ENCODE measurements around the gene FRAS1.
"Not testable (repeated sequence)": the region's sequence is repeated elsewhere in the genome, so short reads cannot be mapped to it uniquely, and the experiment has no call there.

Gene FRAS1

DNA sequence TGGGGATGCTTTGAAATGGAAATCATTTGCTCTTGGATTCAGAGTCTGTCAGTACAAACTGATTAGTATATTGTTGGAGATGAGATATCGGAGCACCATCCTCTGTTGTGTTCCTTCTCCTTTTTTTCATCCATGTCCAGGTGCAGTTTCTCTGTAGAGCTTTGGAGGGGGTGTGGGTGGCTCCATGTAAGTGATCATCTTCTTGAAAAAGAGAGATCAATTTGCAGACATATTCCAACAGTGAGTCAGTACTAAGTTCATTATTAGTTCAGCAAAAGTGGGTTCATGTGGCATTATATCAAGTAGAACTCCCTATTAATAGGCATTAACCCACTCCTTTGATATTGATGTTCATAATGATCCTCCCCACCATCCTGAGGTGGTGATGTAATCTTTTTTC lies 18.9 kb downstream of the FRAS1 start:
- no peaks in the 10 kb centered on the region for H3K4me1 ChIP-seq (ENCODE audit: control insufficient read depth, insufficient read depth, low read length)
- no peaks in the 10 kb centered on the region for H3K9me3 ChIP-seq (ENCODE audit: control insufficient read depth in 2 of 2, low read length in 2 of 2)
- H3K36me3 ChIP-seq (ENCODE audit: control insufficient read depth in 2 of 2, insufficient read depth in 2 of 2, low read length in 2 of 2) = no peaks in the 10 kb centered on the region
- no peak overlapping the region for H3K9ac ChIP-seq (ENCODE audit: low read length in 2 of 2)
- H3K27me3 ChIP-seq (ENCODE audit: control insufficient read depth in 1 of 2, insufficient read depth in 2 of 2, low read length in 2 of 2) = no peaks in the 10 kb centered on the region
- no peak overlapping the region for H3K4me3 ChIP-seq (ENCODE audit: low read length in 2 of 2)
- H3K27ac ChIP-seq (ENCODE audit: low read length) = no peak overlapping the region

DNA sequence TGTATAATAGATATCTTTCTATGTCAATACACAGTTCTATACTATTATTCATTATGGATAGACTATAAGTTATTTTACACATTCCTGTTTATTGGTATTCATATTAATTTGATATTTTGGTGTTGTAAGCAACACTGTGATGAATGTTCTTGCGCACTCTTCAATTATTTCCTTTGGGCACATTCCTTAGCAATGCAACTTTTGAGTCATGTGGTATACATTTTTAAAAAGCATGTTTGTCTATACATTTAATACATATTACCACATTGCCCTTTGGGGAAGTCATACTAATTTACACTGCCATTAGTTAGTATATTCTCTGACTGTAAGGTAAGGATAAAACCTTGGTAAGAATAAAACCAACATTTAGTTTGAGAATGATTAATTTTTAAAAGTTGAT lies 21.0 kb downstream of the FRAS1 start:
- no peaks in the 10 kb centered on the region for H3K27me3 ChIP-seq (ENCODE audit: control insufficient read depth in 1 of 2, insufficient read depth in 2 of 2, low read length in 2 of 2)
- H3K9me3 ChIP-seq (ENCODE audit: control insufficient read depth in 2 of 2, low read length in 2 of 2) = no peaks in the 10 kb centered on the region
- H3K9ac ChIP-seq (ENCODE audit: low read length in 2 of 2) = no peak overlapping the region
- H3K36me3 ChIP-seq (ENCODE audit: control insufficient read depth in 2 of 2, insufficient read depth in 2 of 2, low read length in 2 of 2) = no peaks in the 10 kb centered on the region
- H3K4me1 ChIP-seq (ENCODE audit: control insufficient read depth, insufficient read depth, low read length) = no peaks in the 10 kb centered on the region
- no peak overlapping the region for H3K4me3 ChIP-seq (ENCODE audit: low read length in 2 of 2)
- H3K27ac ChIP-seq (ENCODE audit: low read length) = no peak overlapping the region

DNA sequence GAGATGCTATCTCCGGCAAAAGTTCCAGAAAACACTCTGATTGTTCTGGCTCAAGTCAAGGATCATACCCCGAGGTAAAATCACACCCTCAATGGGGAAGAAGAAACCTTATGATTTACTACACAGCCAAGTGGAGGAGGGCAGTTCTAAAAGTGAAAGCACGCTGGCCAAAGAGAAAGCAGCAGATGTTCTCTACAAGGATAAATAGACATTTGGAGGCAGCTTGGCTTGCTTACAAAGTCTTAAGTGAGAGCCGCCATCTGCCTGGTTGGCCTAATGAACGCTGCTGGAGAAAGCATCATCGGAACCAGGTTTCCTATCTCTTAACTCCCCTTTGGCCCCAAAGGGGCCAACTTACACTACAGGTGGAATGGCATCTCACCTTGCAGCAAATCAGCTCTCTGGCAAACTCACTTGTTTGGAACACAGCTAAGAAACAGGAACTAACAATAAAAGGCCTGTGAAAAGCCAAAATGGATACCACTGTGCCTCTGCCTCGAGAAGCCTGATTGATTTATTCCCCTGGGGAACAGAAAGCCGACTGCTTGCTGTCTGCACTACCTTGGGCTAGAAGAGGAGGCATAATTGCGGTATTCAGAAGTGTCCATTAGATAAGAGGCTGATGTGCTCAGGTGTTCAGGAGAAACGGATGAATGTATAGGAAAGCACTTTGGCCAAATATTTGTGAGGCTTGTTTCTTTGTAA lies 22.8 kb downstream of the FRAS1 start:
- Histone ChIP-seq H3K9me3 (ENCODE audit: control insufficient read depth in 2 of 2, low read length in 2 of 2) (no peaks in the 10 kb centered on the region), H3K27ac (ENCODE audit: low read length) (no peak overlapping the region), H3K9ac (ENCODE audit: low read length in 2 of 2) (no peak overlapping the region), H3K4me1 (ENCODE audit: control insufficient read depth, insufficient read depth, low read length) (no peaks in the 10 kb centered on the region), H3K36me3 (ENCODE audit: control insufficient read depth in 2 of 2, insufficient read depth in 2 of 2, low read length in 2 of 2) (no peaks in the 10 kb centered on the region), H3K27me3 (ENCODE audit: control insufficient read depth in 1 of 2, insufficient read depth in 2 of 2, low read length in 2 of 2) (no peaks in the 10 kb centered on the region), H3K4me3 (ENCODE audit: low read length in 2 of 2) (no peak overlapping the region)

DNA sequence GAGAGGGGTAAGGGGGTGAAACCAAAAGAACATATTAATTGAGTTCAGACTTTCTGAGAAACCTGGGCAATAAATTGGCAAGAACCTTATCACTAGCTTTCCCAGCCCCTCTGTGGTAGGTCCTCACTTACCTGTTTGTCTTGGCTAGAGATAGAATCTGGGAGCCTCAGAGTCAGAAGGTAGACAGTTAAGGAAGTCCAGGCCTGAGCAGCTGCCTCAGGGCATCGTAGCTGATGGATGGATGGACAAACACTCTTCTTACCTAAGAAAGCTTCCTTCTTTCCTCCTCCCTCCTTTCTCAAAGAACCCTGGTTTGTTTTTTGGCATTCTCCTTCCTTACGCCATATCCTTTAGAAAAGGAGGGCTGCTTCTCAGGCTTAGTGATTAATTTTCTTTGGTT lies 24.4 kb downstream of the FRAS1 start:
- no peaks in the 10 kb centered on the region for H3K4me1 ChIP-seq (ENCODE audit: control insufficient read depth, insufficient read depth, low read length)
- H3K4me3 ChIP-seq (ENCODE audit: low read length in 2 of 2) = no peak overlapping the region
- H3K27ac ChIP-seq (ENCODE audit: low read length) = no peak overlapping the region
- H3K9me3 ChIP-seq (ENCODE audit: control insufficient read depth in 2 of 2, low read length in 2 of 2) = no peaks in the 10 kb centered on the region
- no peak overlapping the region for H3K9ac ChIP-seq (ENCODE audit: low read length in 2 of 2)
- H3K27me3 ChIP-seq (ENCODE audit: control insufficient read depth in 1 of 2, insufficient read depth in 2 of 2, low read length in 2 of 2) = no peaks in the 10 kb centered on the region
- H3K36me3 ChIP-seq (ENCODE audit: control insufficient read depth in 2 of 2, insufficient read depth in 2 of 2, low read length in 2 of 2) = no peaks in the 10 kb centered on the region

DNA sequence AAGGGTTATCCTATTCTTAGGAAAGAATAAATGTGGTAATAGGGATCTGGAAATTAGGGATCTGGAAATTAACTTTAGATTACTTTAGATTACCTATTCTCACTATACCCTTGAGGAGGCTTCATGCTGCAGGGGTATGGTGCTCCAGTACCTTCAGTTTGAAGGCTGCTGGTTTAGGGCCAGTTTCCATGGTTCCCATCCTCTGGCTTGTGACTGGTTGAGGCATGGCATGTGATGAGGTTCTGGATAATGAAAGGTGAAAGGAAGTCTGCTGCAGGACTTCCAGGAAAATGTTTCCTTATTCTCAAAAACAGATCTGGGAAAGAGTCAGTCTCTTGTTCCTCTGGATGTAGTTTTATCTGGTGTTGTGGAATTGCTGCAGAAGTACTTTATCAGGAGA lies 25.9 kb downstream of the FRAS1 start:
- H3K9me3 ChIP-seq (ENCODE audit: control insufficient read depth in 2 of 2, low read length in 2 of 2) = no peaks in the 10 kb centered on the region
- H3K4me1 ChIP-seq (ENCODE audit: control insufficient read depth, insufficient read depth, low read length) = no peaks in the 10 kb centered on the region
- H3K27ac ChIP-seq (ENCODE audit: low read length) = no peak overlapping the region
- H3K9ac ChIP-seq (ENCODE audit: low read length in 2 of 2) = no peak overlapping the region
- no peaks in the 10 kb centered on the region for H3K36me3 ChIP-seq (ENCODE audit: control insufficient read depth in 2 of 2, insufficient read depth in 2 of 2, low read length in 2 of 2)
- no peaks in the 10 kb centered on the region for H3K27me3 ChIP-seq (ENCODE audit: control insufficient read depth in 1 of 2, insufficient read depth in 2 of 2, low read length in 2 of 2)
- no peak overlapping the region for H3K4me3 ChIP-seq (ENCODE audit: low read length in 2 of 2)

DNA sequence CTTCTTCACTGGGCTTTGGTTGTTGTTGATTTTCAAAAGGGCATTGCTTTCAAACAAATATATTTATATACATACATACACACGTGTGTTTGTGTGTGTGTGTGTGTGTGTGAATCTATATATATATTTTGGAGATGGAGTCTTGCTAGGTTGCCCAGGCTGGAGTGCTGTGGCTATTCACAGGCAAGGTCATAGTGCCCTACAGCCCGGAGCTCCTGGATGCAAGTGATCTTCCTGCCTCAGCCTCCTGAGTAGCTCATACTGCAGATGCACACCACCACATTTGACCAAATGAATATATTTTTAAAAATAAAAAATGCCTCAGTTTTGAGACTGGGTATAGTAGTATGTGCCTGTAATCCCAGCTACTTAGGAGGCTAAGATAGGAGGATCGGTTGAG lies 34.4 kb downstream of the FRAS1 start:
- Histone ChIP-seq H3K9ac (ENCODE audit: low read length in 2 of 2) (no peak overlapping the region), H3K36me3 (ENCODE audit: control insufficient read depth in 2 of 2, insufficient read depth in 2 of 2, low read length in 2 of 2) (no peaks in the 10 kb centered on the region), H3K4me3 (ENCODE audit: low read length in 2 of 2) (no peak overlapping the region), H3K9me3 (ENCODE audit: control insufficient read depth in 2 of 2, low read length in 2 of 2) (no peaks in the 10 kb centered on the region), H3K4me1 (ENCODE audit: control insufficient read depth, insufficient read depth, low read length) (no peaks in the 10 kb centered on the region), H3K27me3 (ENCODE audit: control insufficient read depth in 1 of 2, insufficient read depth in 2 of 2, low read length in 2 of 2) (no peaks in the 10 kb centered on the region), H3K27ac (ENCODE audit: low read length) (no peak overlapping the region)

DNA sequence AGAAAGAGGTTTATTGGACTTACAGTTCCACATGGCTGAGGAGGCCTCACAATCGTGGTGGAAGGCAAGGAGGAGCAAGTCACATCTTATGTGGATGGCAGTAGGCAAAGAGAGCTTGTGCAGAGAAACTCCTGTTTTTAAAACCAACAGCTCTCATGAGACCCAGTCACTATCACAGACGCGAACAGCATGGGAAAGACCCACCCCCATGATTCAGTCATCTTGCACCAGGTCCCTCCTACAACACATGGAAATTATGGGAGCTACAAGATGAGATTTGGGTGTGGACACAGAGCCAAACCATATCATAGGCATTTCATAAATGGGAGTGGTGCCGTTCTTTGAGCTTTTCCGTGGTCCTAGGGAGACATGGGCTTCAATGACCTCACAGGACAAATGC lies 35.2 kb downstream of the FRAS1 start:
- not testable (repeated sequence) for H3K4me1 ChIP-seq (ENCODE audit: control insufficient read depth, insufficient read depth, low read length); H3K27me3 ChIP-seq (ENCODE audit: control insufficient read depth in 1 of 2, insufficient read depth in 2 of 2, low read length in 2 of 2); H3K9ac ChIP-seq (ENCODE audit: low read length in 2 of 2); H3K9me3 ChIP-seq (ENCODE audit: control insufficient read depth in 2 of 2, low read length in 2 of 2); H3K4me3 ChIP-seq (ENCODE audit: low read length in 2 of 2); H3K36me3 ChIP-seq (ENCODE audit: control insufficient read depth in 2 of 2, insufficient read depth in 2 of 2, low read length in 2 of 2); H3K27ac ChIP-seq (ENCODE audit: low read length)

DNA sequence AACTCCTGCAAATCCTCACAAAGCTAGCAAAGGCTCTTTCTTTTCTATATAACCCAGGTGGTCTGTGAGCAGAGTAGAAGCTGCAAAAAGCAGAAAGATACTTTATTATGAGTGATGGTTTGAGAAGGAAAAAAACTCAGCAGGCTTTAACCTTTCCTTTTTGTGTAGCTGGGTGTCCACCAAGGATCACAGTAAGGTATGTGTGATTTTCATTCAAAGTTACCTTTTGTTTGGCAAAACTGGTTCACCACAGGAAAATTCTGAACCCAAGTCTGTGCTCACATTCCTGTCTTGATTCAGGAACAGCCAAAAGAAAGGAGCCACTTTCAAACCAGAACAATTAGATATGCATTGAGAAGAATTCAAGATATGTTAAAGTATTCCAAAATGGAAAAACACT lies 35.7 kb downstream of the FRAS1 start:
- Histone ChIP-seq H3K27ac (ENCODE audit: low read length) (no peak overlapping the region), H3K27me3 (ENCODE audit: control insufficient read depth in 1 of 2, insufficient read depth in 2 of 2, low read length in 2 of 2) (no peaks in the 10 kb centered on the region), H3K4me3 (ENCODE audit: low read length in 2 of 2) (no peak overlapping the region), H3K36me3 (ENCODE audit: control insufficient read depth in 2 of 2, insufficient read depth in 2 of 2, low read length in 2 of 2) (no peaks in the 10 kb centered on the region), H3K4me1 (ENCODE audit: control insufficient read depth, insufficient read depth, low read length) (no peaks in the 10 kb centered on the region), H3K9me3 (ENCODE audit: control insufficient read depth in 2 of 2, low read length in 2 of 2) (no peaks in the 10 kb centered on the region), H3K9ac (ENCODE audit: low read length in 2 of 2) (no peak overlapping the region)

DNA sequence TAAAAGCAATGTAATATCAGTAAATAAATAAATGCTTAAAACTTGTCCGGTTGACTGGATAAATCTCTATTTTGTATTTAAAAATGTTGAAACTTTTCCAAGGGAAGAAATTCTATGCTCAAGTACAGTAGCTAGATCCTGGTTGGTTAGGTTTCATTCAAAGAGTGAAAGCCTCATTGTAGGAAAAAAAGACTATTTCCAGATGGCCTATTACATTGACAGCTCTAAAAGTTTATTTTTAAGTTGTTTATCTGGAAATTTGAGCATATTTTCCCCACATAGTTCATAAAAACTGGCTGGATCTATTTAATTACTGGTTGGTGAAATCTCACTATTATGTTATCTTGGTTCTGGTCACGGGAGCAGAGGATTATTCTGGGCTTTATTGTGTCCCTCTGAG lies 38.0 kb downstream of the FRAS1 start:
- no peaks in the 10 kb centered on the region for H3K36me3 ChIP-seq (ENCODE audit: control insufficient read depth in 2 of 2, insufficient read depth in 2 of 2, low read length in 2 of 2)
- no peak overlapping the region for H3K9ac ChIP-seq (ENCODE audit: low read length in 2 of 2)
- no peaks in the 10 kb centered on the region for H3K9me3 ChIP-seq (ENCODE audit: control insufficient read depth in 2 of 2, low read length in 2 of 2)
- no peak overlapping the region for H3K27ac ChIP-seq (ENCODE audit: low read length)
- no peak overlapping the region for H3K4me3 ChIP-seq (ENCODE audit: low read length in 2 of 2)
- H3K4me1 ChIP-seq (ENCODE audit: control insufficient read depth, insufficient read depth, low read length) = peaks cover 8% of the 10 kb centered on the region
- no peaks in the 10 kb centered on the region for H3K27me3 ChIP-seq (ENCODE audit: control insufficient read depth in 1 of 2, insufficient read depth in 2 of 2, low read length in 2 of 2)

DNA sequence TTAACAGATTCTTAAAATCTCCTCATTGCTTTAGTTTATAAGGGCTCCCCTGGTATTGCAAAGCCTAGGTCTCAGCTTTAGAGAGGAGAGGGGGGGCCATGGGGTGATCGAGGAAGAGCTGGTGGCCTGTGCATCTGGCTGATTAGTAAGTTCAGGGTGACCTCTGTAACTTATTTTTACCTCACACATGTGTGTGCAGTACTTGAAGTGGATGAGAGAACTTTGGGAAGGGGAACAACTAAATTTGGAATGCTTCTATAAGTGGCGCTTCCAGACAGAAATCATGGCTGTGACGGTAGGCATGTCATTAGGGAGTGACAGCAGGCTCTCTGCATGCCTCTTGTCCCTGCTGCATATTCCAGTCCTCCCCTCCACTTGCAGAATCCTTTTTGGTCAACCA lies 41.9 kb downstream of the FRAS1 start:
- Histone ChIP-seq H3K9me3 (ENCODE audit: control insufficient read depth in 2 of 2, low read length in 2 of 2) (no peaks in the 10 kb centered on the region), H3K4me3 (ENCODE audit: low read length in 2 of 2) (no peak overlapping the region), H3K36me3 (ENCODE audit: control insufficient read depth in 2 of 2, insufficient read depth in 2 of 2, low read length in 2 of 2) (no peaks in the 10 kb centered on the region), H3K27ac (ENCODE audit: low read length) (no peak overlapping the region), H3K9ac (ENCODE audit: low read length in 2 of 2) (no peak overlapping the region), H3K27me3 (ENCODE audit: control insufficient read depth in 1 of 2, insufficient read depth in 2 of 2, low read length in 2 of 2) (no peaks in the 10 kb centered on the region), H3K4me1 (ENCODE audit: control insufficient read depth, insufficient read depth, low read length) (peaks cover 8% of the 10 kb centered on the region)

DNA sequence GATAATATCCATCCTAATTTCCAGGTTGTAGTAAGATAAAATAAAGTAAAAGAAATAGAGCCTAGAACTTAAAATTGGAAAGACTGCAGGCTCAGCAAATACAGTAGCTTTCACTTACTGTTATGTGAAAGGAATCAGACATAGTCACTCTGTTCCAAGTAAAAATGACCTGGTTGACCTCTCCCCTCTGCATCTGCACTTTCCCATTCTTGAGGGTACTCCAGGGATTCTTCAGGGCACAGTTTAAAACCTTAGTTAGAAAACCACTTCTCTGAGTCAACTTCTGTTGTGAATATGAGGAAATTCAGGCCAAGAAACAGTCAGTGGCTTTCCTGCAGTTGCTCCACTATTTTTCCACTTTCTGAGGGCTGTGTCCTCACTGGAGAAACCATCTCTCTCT lies 42.9 kb downstream of the FRAS1 start:
- Histone ChIP-seq H3K36me3 (ENCODE audit: control insufficient read depth in 2 of 2, insufficient read depth in 2 of 2, low read length in 2 of 2) (no peaks in the 10 kb centered on the region), H3K27me3 (ENCODE audit: control insufficient read depth in 1 of 2, insufficient read depth in 2 of 2, low read length in 2 of 2) (no peaks in the 10 kb centered on the region)

More for the DNA sequence above, 42.9 kb downstream of the FRAS1 start:
- peaks cover 8% of the 10 kb centered on the region for H3K4me1 ChIP-seq (ENCODE audit: control insufficient read depth, insufficient read depth, low read length)
- H3K4me3 ChIP-seq (ENCODE audit: low read length in 2 of 2) = no peak overlapping the region
- H3K9me3 ChIP-seq (ENCODE audit: control insufficient read depth in 2 of 2, low read length in 2 of 2) = no peaks in the 10 kb centered on the region
- H3K9ac ChIP-seq (ENCODE audit: low read length in 2 of 2) = no peak overlapping the region
- no peak overlapping the region for H3K27ac ChIP-seq (ENCODE audit: low read length)

Measured in stomach smooth muscle (tissue), 2 donors.